GM18519 (cell line): ENCODE measurements around the gene TPSAB1.

Experiments
- ATAC-seq: cut with Tn5 transposase; IDR thresholded peaks from one replicate; pipeline ENCODE4 v1.9.1; 2021; ENCODE audit warnings: mild to moderate bottlenecking, moderate library complexity; ENCODE audit not compliant: unreplicated experiment, low FRiP score

Gene TPSAB1

GRCh38 chr16:1279945-1280589 lies 39.6 kb downstream of the TPSAB1 start:
- ATAC-seq: no peak

- no peak for ATAC-seq
Observed at GRCh38 chr16:1280783-1281182, 40.3 kb downstream of the TPSAB1 start.

- ATAC-seq: no peak
Observed at GRCh38 chr16:1281517-1281916, 41.0 kb downstream of the TPSAB1 start.

GRCh38 chr16:1282324-1282973 lies 41.9 kb downstream of the TPSAB1 start:
- no peak for ATAC-seq

GRCh38 chr16:1283296-1283695 lies 42.8 kb downstream of the TPSAB1 start:
- ATAC-seq: no peak

- ATAC-seq: no peak
Observed at GRCh38 chr16:1283996-1284616, 43.6 kb downstream of the TPSAB1 start.

- ATAC-seq: no peak
Observed at GRCh38 chr16:1285669-1286512, 45.4 kb downstream of the TPSAB1 start.

- no peak for ATAC-seq
Observed at GRCh38 chr16:1286513-1287094, 46.1 kb downstream of the TPSAB1 start.

- ATAC-seq: no peak
Observed at GRCh38 chr16:1287982-1288670, 47.6 kb downstream of the TPSAB1 start.

GRCh38 chr16:1288813-1289476 lies 48.4 kb downstream of the TPSAB1 start:
- ATAC-seq: no peak

GRCh38 chr16:1289477-1289866 lies 49.0 kb downstream of the TPSAB1 start:
- ATAC-seq: no peak

GRCh38 chr16:1290063-1290501 lies 49.6 kb downstream of the TPSAB1 start:
- ATAC-seq: no peak

GRCh38 chr16:1290860-1291575 lies 50.5 kb downstream of the TPSAB1 start:
- no peak for ATAC-seq

GRCh38 chr16:1291576-1291974 lies 51.1 kb downstream of the TPSAB1 start:
- ATAC-seq: no peak
